GM18951 (cell line): ENCODE measurements around the gene CUEDC1.
"Not testable (repeated sequence)": the region's sequence is repeated elsewhere in the genome, so short reads cannot be mapped to it uniquely, and the experiment has no call there.

ENCODE experiments used
- POLR2A ChIP-seq: IDR thresholded peaks from 4 replicates; pipeline ENCODE4 v1.6.1; 2011; ENCODE audit warnings: mild to moderate bottlenecking; ENCODE audit not compliant: insufficient read length, insufficient read depth; ENCODE audit errors: extremely low read depth
- in situ Hi-C: fragments of 300-500 bp; cut with MboI; formaldehyde crosslinking; loops from one replicate; pipeline ENCODE4 v1.12.0; 2022; ENCODE audit warnings: low sequenced_read_pairs, mixed read lengths, inconsistent platforms; ENCODE audit not compliant: unreplicated experiment

The CUEDC1 gene

DNA sequence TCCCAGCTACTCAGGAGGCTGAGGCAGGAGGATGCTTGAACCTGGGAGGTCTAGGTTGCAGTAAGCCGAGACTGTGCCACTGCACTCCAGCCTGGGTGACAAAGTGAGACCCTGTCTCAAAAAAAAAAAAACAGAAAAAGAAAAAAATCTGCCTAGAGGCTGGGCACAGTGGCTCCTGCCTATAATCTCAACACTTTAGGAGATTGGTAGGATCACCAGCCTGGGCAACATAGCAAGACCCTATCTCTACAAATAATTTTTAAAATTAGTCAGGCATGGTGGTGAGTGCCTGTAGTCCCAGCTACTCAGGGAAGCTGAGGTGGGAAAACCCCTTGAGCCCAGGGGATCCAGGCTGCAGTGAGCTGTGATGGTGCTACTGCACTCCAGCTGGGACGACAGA lies 17.7 kb downstream of the CUEDC1 start:
- TF ChIP-seq POLR2A: no peak
- in situ Hi-C loops: no loop called here

DNA sequence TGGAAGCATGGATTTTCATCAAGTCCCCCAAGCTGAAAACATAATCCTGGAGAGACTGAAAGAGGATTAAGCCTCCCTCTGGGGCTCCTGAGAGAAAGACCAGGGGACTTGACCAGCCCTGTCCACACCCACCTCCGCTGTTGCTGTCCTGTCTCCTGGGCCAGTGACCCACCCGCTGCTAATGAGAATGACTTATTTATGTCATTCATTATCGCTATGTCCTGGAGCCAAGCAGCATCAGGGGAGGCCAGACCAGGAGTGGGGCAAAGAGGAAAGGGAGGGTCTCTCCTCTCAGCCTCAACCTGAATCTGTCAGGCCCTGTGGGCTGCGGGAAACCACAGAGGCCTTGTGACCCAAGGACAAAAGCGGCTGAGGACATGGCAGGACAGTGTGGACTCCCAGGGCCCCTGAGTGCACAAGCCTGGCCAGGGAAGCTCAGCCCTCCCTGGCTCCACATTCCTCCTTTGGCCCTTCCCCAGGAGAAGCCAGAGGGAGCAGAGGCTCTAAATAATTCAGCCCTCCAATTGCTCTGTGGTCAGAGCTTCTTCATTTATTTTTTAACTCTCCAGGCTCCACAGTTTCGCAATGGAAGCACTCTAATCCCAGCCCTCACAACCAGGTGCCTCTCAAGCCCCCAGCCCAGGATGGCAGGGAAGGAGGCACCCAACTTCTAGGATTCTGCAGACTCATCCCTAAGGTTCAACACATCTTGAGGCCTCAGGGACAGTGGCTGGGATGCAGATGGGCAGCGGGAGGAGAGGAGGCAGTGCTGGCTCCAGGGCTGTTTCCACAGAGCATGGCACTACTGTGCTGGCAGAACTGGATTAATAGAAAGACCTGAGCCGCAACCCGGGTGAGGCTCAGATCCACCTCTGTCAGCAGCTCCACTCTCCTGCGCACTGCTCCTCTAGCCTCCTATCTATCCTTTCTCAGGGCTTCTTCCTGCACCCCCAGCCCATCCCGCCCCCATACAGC lies 19.1 kb downstream of the CUEDC1 start:
- in situ Hi-C loops: no loop called here
- TF ChIP-seq POLR2A: no peak

DNA sequence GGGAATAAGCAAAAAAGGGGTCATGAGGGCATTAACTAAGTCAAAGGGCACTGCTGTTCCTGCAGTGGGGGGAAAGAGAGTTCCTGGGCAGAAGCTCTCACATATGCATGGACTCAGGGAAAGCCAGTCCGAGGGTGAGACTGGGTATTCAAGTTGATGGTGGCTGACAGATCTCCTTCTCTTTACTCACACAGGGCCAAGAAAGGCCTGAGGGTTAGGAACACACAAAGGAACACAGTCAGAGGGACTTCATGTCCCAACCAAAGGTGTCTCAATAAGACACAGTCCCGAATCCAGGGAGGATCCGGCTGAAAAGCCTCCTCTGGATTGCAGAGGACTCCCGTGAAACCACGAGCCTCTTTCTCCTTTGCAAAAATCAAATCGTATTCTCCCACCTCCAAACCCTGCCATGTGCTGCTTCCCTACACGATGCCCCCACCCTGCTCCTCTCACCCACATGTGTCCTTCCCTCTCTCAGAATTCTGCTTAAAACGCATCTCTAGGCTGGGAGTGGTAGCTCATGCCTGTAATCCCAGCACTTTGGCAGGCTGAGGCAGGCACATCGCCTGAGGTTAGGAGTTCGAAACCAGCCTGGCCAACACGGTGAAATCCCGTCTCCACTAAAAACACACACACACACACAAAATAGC lies 23.6 kb downstream of the CUEDC1 start:
- in situ Hi-C loops: no loop called here
- no peak for TF ChIP-seq POLR2A

DNA sequence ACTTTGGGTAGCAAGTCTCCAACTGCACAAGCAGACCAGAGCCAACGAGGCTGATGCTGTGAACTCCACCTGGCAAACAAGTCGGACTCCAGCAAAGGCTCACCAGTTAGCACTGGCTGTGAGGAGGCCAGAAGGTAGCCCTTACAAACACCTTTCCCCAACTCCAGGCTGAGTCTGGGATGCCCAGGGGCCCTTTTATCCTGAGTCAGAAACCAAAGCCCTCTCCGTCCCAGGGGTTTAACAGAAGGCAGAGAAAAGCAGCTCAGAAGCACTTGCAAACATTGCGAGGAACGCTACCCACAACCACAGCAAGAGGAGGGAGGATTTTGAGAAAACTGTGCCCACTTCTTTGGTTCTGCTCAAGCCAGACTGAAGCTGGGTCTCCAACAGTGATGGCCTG lies 25.0 kb downstream of the CUEDC1 start:
- in situ Hi-C loops: no loop called here
- no peak for TF ChIP-seq POLR2A

GRCh38 chr17:57929386-57929785 lies 25.8 kb downstream of the CUEDC1 start:
- in situ Hi-C loops: no loop called here
- no peak for TF ChIP-seq POLR2A

- in situ Hi-C loops: no loop called here
- TF ChIP-seq POLR2A: no peak
These were observed 26.3 kb downstream of the CUEDC1 start for GRCh38 chr17:57928928-57929327.

GRCh38 chr17:57927048-57927723 lies 28.0 kb downstream of the CUEDC1 start:
- in situ Hi-C loops: no loop called here
- TF ChIP-seq POLR2A: no peak

GRCh38 chr17:57926723-57927047 lies 28.5 kb downstream of the CUEDC1 start:
- in situ Hi-C loops: no loop called here

DNA sequence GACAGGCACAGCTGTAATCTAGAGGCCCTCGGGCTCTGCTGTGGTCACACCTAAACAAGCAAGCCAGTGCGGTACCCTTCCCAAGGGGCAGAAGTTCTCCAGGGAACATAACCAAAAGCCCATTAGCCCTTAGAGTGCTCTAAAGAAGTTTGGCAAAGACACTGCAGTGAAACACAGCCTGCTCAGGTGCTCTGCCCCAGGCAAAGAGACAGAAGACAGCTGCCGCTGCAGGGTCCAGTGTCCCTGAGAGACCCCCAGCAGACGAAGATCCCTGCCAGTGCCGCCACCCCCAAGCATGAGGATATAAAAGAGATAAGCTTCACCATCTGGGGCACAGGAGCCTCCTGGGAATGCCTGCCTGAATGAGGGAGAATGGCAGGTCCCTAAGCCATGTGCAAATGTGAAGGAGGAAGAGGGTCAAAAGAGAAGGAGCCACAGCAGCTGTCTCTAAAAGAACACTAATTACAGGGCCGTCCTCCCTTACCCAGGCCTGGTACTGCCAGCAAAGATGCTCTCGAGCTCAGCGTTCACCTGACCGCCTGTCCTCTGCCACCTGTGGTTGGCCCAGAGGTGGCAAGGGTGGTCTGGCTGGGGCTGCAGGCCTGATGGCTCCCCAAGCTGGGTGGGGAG lies 29.7 kb downstream of the CUEDC1 start:
- TF ChIP-seq POLR2A: no peak
- in situ Hi-C loops: no loop called here

More at GRCh38 chr17:57926723-57927047, 28.5 kb downstream of the CUEDC1 start:
- no peak for TF ChIP-seq POLR2A

DNA sequence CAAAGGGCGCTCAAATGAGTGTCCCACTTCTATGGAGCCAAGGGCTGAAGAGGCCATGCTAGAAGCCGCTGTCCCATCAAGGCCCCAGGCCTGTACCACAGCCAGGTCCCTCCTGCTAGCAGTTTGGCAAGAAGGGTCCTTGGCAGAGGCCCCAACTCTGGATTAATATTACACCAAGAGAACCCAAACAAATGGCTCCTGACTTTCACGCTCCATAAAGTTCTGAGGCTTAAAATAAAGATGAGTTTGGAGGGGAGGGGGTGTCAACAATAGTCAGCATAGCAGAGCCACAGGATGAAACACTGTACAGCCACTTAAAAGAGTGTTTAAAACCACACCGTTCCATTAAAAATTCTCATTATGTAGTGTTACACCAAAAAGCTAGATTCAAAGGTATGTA lies 30.5 kb downstream of the CUEDC1 start:
- in situ Hi-C loops: no loop called here
- TF ChIP-seq POLR2A: no peak

GRCh38 chr17:57923182-57923872 lies 31.9 kb downstream of the CUEDC1 start:
- no peak for TF ChIP-seq POLR2A
- in situ Hi-C loops: no loop called here

- in situ Hi-C loops: not testable (repeated sequence)
These were observed 32.5 kb downstream of the CUEDC1 start for GRCh38 chr17:57922745-57923144.
